HEK293 (cell line): ENCODE results near the gene POM121L2.

Source experiments
- CTCF ChIA-PET: fragments of 350-600 bp; formaldehyde crosslinking; extraction: SDS; loops from one replicate; lab custom pipeline; 2021; ENCODE audit warnings: antibody characterized with exemption; lab: Yijun Ruan, JAX
- POLR2A ChIA-PET: fragments of 300-600 bp; formaldehyde crosslinking; extraction: SDS; loops from one replicate; lab custom pipeline; 2020; ENCODE audit warnings: antibody characterized with exemption, inconsistent platforms; lab: Yijun Ruan, JAX
- H3K27ac ChIP-seq: fragments of 200-500 bp; sonication (Bioruptor generic); 2 replicates; pipeline ENCODE4 v1.5.1; 2014; ENCODE audit warnings: low read depth, low read length, control low read depth, inconsistent platforms; ENCODE audit errors: extremely low read depth
- H3K36me3 ChIP-seq, 2 experiments: fragments of 200-500 bp in 1 of 2; sonication (Bioruptor generic) in 1 of 2; 1 replicate in 1 of 2; 2 replicates in 1 of 2; pipeline ENCODE4 v1.5.1; 2014 to 2017; ENCODE audit warnings: inconsistent platforms in 2 of 2, low read length in 2 of 2; ENCODE audit not compliant: control insufficient read depth in 2 of 2, insufficient read depth in 1 of 2
- H3K4me1 ChIP-seq: fragments of 200-500 bp; sonication (Bioruptor generic); 2 replicates; pipeline ENCODE4 v1.5.1; 2014; ENCODE audit warnings: mild to moderate bottlenecking, low read length, inconsistent platforms; ENCODE audit not compliant: control insufficient read depth, insufficient read depth
- H3K4me3 ChIP-seq: 2 replicates; pipeline ENCODE4 v1.5.1; 2011; ENCODE audit warnings: low read depth, mild to moderate bottlenecking, control low read depth, low read length, moderate library complexity
- H3K9me3 ChIP-seq: fragments of 200-500 bp; sonication (Bioruptor generic); 2 replicates; pipeline ENCODE4 v1.5.1; 2014; ENCODE audit warnings: low read depth, low read length, inconsistent platforms; ENCODE audit not compliant: control insufficient read depth, insufficient read depth
- BCL11B ChIP-seq: fragments of 450-650 bp; formaldehyde crosslinking; IDR thresholded peaks from 2 replicates; pipeline ENCODE4 v1.5.1; 2016; ENCODE audit warnings: low read depth, missing biosample characterization, missing genetic modification characterization
- GFI1B ChIP-seq: fragments of 450-650 bp; formaldehyde crosslinking; IDR thresholded peaks from 2 replicates; pipeline ENCODE4 v1.5.1; 2016; ENCODE audit warnings: missing biosample characterization, missing genetic modification characterization
- KLF16 ChIP-seq: fragments of 450-650 bp; formaldehyde crosslinking; IDR thresholded peaks from 2 replicates; pipeline ENCODE4 v1.5.1; 2017; ENCODE audit warnings: missing biosample characterization, missing genetic modification characterization
- ZBTB21 ChIP-seq: fragments of 450-650 bp; formaldehyde crosslinking; IDR thresholded peaks from 2 replicates; pipeline ENCODE4 v1.5.1; 2017; ENCODE audit warnings: missing biosample characterization, missing genetic modification characterization
- ZBTB48 ChIP-seq: fragments of 450-650 bp; formaldehyde crosslinking; IDR thresholded peaks from 2 replicates; pipeline ENCODE4 v1.5.1; 2016; ENCODE audit warnings: missing biosample characterization, missing genetic modification characterization
- ZFP3 ChIP-seq: fragments of 450-650 bp; formaldehyde crosslinking; IDR thresholded peaks from 2 replicates; pipeline ENCODE4 v1.5.1; 2016; ENCODE audit warnings: low read depth, missing biosample characterization, missing genetic modification characterization
- ZFP41 ChIP-seq: fragments of 450-650 bp; formaldehyde crosslinking; IDR thresholded peaks from 2 replicates; pipeline ENCODE4 v1.5.1; 2016; ENCODE audit warnings: missing biosample characterization, missing genetic modification characterization, borderline replicate concordance
- ZNF10 ChIP-seq: fragments of 450-650 bp; formaldehyde crosslinking; IDR thresholded peaks from 2 replicates; pipeline ENCODE4 v1.5.1; 2017; ENCODE audit warnings: missing biosample characterization, missing genetic modification characterization
- ZNF133 ChIP-seq: fragments of 450-650 bp; formaldehyde crosslinking; IDR thresholded peaks from 2 replicates; pipeline ENCODE4 v1.5.1; 2016; ENCODE audit warnings: missing biosample characterization, missing genetic modification characterization
- ZNF248 ChIP-seq: fragments of 450-650 bp; formaldehyde crosslinking; IDR thresholded peaks from 2 replicates; pipeline ENCODE4 v1.5.1; 2017; ENCODE audit warnings: missing biosample characterization, missing genetic modification characterization
- ZNF530 ChIP-seq: fragments of 450-650 bp; formaldehyde crosslinking; IDR thresholded peaks from 2 replicates; pipeline ENCODE4 v1.5.1; 2016; ENCODE audit warnings: low read depth, missing biosample characterization, missing genetic modification characterization
- ZNF558 ChIP-seq: fragments of 450-650 bp; formaldehyde crosslinking; IDR thresholded peaks from 2 replicates; pipeline ENCODE4 v1.5.1; 2016; ENCODE audit warnings: missing biosample characterization, missing genetic modification characterization
- ZNF560 ChIP-seq: fragments of 450-650 bp; formaldehyde crosslinking; IDR thresholded peaks from 2 replicates; pipeline ENCODE4 v1.5.1; 2017; ENCODE audit warnings: missing biosample characterization, missing genetic modification characterization, borderline replicate concordance
- ZNF624 ChIP-seq: fragments of 450-650 bp; formaldehyde crosslinking; IDR thresholded peaks from 2 replicates; pipeline ENCODE4 v1.5.1; 2017; ENCODE audit warnings: missing biosample characterization, missing genetic modification characterization
- ZNF843 ChIP-seq: fragments of 450-650 bp; formaldehyde crosslinking; IDR thresholded peaks from 2 replicates; pipeline ENCODE4 v1.5.1; 2016; ENCODE audit warnings: missing biosample characterization, missing genetic modification characterization
- TF ChIP-seq, protein P1 (sequence below): fragments of 450-650 bp; formaldehyde crosslinking; IDR thresholded peaks from 2 replicates; pipeline ENCODE4 v1.5.1; 2016; ENCODE audit warnings: missing biosample characterization, missing genetic modification characterization
- TF ChIP-seq, protein P2 (sequence below): fragments of 450-650 bp; formaldehyde crosslinking; conservative IDR thresholded peaks from 2 replicates; pipeline ENCODE4 v1.5.1; 2016; ENCODE audit warnings: low read depth, missing biosample characterization, missing genetic modification characterization
- TF ChIP-seq, protein P3 (sequence below): fragments of 450-650 bp; formaldehyde crosslinking; IDR thresholded peaks from 2 replicates; pipeline ENCODE4 v1.5.1; 2016; ENCODE audit warnings: missing biosample characterization, missing genetic modification characterization
- TF ChIP-seq, protein P4 (sequence below): fragments of 450-650 bp; formaldehyde crosslinking; IDR thresholded peaks from 2 replicates; pipeline ENCODE4 v1.5.1; 2016; ENCODE audit warnings: missing biosample characterization, missing genetic modification characterization, borderline replicate concordance
- TF ChIP-seq, protein P5 (sequence below): fragments of 450-650 bp; formaldehyde crosslinking; IDR thresholded peaks from 2 replicates; pipeline ENCODE4 v1.5.1; 2016; ENCODE audit warnings: missing biosample characterization, missing genetic modification characterization
- TF ChIP-seq, protein P6 (sequence below): fragments of 450-650 bp; formaldehyde crosslinking; IDR thresholded peaks from 2 replicates; pipeline ENCODE4 v1.5.1; 2016; ENCODE audit warnings: missing biosample characterization, missing genetic modification characterization

Gene POM121L2

DNA sequence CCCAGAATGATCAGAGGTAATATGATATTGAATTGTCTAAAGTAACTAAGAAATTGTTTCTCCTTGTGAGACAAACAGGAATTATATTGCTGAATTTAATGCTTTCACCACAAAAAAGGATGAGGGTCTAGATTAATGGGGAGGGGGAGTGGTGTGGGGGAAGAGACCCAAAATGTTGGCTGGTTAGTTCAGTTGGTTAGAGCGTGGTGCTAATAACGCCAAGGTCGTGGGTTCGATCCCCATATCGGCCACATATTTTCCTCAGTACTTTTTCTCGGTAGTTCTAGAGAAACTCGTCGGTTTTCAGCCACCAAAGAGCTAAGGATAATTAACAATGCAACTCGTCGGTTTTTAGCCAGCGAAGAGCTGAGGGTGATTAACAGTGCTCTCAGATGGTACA lies 38.3 kb downstream of the POM121L2 start (continued):
- TF ChIP-seq KLF16 (tag by site-specific recombination) (no peak), ZNF133 (tag by site-specific recombination) (no peak), GFI1B (tag by site-specific recombination) (no peak)

DNA sequence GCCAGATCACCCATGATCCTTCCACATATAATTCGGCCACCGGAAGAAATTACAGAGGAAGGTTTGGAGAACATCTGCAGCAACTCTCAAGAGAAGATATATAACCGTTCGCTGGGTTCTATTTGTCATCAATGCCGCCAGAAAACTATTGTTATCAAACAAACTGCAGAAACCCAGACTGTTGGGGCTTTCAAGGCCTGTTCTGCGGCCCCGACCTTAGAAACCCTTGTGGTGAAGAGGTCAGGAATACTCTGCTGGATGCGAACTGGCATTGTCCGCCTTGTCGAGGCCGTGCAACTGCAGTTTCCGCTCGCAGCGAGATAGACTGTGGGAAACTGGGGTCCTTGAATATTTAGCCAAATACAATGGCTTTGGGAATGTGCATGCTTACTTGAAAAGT lies 43.3 kb downstream of the POM121L2 start:
- Histone ChIP-seq H3K4me1 (no peaks in the 10 kb centered on the region), H3K9me3 (no peaks in the 10 kb centered on the region), H3K36me3 (no peaks in the 10 kb centered on the region), H3K4me3 (no peak overlapping the region), H3K27ac (no peak overlapping the region)
- ChIA-PET CTCF (interaction anchor here (0.8 kb wide), 1 partner anchor 17 kb away, joined by 3 read pairs; no protein-coding TSS in a partner anchor), POLR2A (no interaction called here)
- TF ChIP-seq ZFP3 (tag by site-specific recombination): no peak
- TF ChIP-seq, protein P1, sequence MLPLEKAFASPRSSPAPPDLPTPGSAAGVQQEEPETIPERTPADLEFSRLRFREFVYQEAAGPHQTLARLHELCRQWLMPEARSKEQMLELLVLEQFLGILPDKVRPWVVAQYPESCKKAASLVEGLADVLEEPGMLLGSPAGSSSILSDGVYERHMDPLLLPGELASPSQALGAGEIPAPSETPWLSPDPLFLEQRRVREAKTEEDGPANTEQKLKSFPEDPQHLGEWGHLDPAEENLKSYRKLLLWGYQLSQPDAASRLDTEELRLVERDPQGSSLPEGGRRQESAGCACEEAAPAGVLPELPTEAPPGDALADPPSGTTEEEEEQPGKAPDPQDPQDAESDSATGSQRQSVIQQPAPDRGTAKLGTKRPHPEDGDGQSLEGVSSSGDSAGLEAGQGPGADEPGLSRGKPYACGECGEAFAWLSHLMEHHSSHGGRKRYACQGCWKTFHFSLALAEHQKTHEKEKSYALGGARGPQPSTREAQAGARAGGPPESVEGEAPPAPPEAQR (tag by site-specific recombination): no peak
- TF ChIP-seq, protein P2, sequence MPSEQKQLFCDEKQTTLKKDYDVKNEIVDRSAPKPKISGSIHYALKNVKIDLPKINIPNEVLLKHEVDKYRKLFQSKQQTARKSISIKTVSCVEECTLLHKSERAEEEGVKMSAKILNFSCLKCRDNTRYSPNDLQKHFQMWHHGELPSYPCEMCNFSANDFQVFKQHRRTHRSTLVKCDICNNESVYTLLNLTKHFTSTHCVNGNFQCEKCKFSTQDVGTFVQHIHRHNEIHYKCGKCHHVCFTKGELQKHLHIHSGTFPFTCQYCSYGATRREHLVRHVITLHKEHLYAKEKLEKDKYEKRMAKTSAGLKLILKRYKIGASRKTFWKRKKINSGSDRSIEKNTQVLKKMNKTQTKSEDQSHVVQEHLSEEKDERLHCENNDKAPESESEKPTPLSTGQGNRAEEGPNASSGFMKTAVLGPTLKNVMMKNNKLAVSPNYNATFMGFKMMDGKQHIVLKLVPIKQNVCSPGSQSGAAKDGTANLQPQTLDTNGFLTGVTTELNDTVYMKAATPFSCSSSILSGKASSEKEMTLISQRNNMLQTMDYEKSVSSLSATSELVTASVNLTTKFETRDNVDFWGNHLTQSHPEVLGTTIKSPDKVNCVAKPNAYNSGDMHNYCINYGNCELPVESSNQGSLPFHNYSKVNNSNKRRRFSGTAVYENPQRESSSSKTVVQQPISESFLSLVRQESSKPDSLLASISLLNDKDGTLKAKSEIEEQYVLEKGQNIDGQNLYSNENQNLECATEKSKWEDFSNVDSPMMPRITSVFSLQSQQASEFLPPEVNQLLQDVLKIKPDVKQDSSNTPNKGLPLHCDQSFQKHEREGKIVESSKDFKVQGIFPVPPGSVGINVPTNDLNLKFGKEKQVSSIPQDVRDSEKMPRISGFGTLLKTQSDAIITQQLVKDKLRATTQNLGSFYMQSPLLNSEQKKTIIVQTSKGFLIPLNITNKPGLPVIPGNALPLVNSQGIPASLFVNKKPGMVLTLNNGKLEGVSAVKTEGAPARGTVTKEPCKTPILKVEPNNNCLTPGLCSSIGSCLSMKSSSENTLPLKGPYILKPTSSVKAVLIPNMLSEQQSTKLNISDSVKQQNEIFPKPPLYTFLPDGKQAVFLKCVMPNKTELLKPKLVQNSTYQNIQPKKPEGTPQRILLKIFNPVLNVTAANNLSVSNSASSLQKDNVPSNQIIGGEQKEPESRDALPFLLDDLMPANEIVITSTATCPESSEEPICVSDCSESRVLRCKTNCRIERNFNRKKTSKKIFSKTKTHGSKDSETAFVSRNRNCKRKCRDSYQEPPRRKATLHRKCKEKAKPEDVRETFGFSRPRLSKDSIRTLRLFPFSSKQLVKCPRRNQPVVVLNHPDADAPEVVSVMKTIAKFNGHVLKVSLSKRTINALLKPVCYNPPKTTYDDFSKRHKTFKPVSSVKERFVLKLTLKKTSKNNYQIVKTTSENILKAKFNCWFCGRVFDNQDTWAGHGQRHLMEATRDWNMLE (tag by site-specific recombination): no peak
- TF ChIP-seq ZBTB48 (tag by site-specific recombination): no peak
- no peak for TF ChIP-seq ZNF560
- TF ChIP-seq, protein P3, sequence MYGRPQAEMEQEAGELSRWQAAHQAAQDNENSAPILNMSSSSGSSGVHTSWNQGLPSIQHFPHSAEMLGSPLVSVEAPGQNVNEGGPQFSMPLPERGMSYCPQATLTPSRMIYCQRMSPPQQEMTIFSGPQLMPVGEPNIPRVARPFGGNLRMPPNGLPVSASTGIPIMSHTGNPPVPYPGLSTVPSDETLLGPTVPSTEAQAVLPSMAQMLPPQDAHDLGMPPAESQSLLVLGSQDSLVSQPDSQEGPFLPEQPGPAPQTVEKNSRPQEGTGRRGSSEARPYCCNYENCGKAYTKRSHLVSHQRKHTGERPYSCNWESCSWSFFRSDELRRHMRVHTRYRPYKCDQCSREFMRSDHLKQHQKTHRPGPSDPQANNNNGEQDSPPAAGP (tag by site-specific recombination): no peak
- TF ChIP-seq ZNF248 (tag by site-specific recombination): no peak
- TF ChIP-seq BCL11B (tag by site-specific recombination): no peak
- TF ChIP-seq, protein P4, sequence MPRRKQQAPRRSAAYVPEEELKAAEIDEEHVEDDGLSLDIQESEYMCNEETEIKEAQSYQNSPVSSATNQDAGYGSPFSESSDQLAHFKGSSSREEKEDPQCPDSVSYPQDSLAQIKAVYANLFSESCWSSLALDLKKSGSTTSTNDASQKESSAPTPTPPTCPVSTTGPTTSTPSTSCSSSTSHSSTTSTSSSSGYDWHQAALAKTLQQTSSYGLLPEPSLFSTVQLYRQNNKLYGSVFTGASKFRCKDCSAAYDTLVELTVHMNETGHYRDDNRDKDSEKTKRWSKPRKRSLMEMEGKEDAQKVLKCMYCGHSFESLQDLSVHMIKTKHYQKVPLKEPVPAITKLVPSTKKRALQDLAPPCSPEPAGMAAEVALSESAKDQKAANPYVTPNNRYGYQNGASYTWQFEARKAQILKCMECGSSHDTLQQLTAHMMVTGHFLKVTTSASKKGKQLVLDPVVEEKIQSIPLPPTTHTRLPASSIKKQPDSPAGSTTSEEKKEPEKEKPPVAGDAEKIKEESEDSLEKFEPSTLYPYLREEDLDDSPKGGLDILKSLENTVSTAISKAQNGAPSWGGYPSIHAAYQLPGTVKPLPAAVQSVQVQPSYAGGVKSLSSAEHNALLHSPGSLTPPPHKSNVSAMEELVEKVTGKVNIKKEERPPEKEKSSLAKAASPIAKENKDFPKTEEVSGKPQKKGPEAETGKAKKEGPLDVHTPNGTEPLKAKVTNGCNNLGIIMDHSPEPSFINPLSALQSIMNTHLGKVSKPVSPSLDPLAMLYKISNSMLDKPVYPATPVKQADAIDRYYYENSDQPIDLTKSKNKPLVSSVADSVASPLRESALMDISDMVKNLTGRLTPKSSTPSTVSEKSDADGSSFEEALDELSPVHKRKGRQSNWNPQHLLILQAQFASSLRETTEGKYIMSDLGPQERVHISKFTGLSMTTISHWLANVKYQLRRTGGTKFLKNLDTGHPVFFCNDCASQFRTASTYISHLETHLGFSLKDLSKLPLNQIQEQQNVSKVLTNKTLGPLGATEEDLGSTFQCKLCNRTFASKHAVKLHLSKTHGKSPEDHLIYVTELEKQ (tag by site-specific recombination): no peak
- TF ChIP-seq, protein P5, sequence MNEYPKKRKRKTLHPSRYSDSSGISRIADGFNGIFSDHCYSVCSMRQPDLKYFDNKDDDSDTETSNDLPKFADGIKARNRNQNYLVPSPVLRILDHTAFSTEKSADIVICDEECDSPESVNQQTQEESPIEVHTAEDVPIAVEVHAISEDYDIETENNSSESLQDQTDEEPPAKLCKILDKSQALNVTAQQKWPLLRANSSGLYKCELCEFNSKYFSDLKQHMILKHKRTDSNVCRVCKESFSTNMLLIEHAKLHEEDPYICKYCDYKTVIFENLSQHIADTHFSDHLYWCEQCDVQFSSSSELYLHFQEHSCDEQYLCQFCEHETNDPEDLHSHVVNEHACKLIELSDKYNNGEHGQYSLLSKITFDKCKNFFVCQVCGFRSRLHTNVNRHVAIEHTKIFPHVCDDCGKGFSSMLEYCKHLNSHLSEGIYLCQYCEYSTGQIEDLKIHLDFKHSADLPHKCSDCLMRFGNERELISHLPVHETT: no peak
- TF ChIP-seq ZNF530 (tag by site-specific recombination): no peak
- TF ChIP-seq ZNF10 (tag by site-specific recombination): no peak
- no peak for TF ChIP-seq ZFP41 (tag by site-specific recombination)
- TF ChIP-seq ZNF558 (tag by site-specific recombination): no peak
- no peak for TF ChIP-seq ZBTB21 (tag by site-specific recombination)
- TF ChIP-seq ZNF624 (tag by site-specific recombination): no peak
- TF ChIP-seq, protein P6, sequence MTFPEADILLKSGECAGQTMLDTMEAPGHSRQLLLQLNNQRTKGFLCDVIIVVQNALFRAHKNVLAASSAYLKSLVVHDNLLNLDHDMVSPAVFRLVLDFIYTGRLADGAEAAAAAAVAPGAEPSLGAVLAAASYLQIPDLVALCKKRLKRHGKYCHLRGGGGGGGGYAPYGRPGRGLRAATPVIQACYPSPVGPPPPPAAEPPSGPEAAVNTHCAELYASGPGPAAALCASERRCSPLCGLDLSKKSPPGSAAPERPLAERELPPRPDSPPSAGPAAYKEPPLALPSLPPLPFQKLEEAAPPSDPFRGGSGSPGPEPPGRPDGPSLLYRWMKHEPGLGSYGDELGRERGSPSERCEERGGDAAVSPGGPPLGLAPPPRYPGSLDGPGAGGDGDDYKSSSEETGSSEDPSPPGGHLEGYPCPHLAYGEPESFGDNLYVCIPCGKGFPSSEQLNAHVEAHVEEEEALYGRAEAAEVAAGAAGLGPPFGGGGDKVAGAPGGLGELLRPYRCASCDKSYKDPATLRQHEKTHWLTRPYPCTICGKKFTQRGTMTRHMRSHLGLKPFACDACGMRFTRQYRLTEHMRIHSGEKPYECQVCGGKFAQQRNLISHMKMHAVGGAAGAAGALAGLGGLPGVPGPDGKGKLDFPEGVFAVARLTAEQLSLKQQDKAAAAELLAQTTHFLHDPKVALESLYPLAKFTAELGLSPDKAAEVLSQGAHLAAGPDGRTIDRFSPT (tag by site-specific recombination): no peak
- no peak for TF ChIP-seq ZNF843 (tag by site-specific recombination)
